Measurements from ENCODE around the gene CLSTN1. TPM values are rescaled to one million over a fixed set of nuclear protein-coding genes. Genes with fewer than 3 reads are reported as not detected.

CLSTN1 gene
- total and polyA plus RNA-seq, 10 of the 15 experiments (the other 5 are each of a cell fraction or from before 2014, with no cell fraction given): 2.7 to 64.4 (median 23.2) TPM

DNA sequence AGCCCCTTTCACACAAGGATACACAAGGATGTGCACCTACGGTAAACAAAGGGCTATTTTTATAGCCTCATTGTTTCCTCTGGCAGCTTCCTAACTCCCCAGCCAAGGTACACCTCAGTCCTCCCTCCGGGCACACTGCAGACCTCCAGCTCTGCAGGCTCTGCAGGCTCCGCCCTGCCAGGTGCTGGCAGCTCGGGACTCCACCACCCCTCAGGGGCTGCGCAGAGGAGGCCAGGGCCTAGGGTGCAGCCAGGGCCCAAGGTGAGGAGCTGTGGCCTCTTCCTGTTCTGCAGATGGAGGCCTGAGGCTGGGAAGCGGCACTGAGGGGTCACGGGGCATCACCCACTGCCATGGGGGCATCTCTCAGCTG lies 19.8 kb upstream of the CLSTN1 start:
- H3K79me2 ChIP-seq (ENCODE audit: control insufficient read depth, insufficient read depth, low read length): no peaks in the 10 kb centered on the region
- ChIA-PET CTCF (interaction anchor here (1.6 kb wide), 1 partner anchor 59 kb away, joined by 4 read pairs; no protein-coding TSS in a partner anchor), POLR2A (no interaction called here), SMC1A (ENCODE audit: uncharacterized antibody, unreplicated experiment) (no interaction called here), RAD21 (ENCODE audit: unreplicated experiment) (no interaction called here)
- no peaks in the 10 kb centered on the region for H3K4me1 ChIP-seq (ENCODE audit: control insufficient read depth, insufficient read depth, low read length)
- H3K4me2 ChIP-seq (ENCODE audit: control insufficient read depth, insufficient read depth): no peak overlapping the region
- no peaks in the 10 kb centered on the region; a peak in 1 of 4 replicates for H3K27me3 ChIP-seq (replicated peaks in 1 of 2; ENCODE audit: control insufficient read depth in 2 of 2, insufficient read depth in 2 of 2, low read length in 1 of 2)
- DNase-seq (ENCODE audit: low read depth, low spot score): no peak
- no peak overlapping the region for H3K4me3 ChIP-seq
- intact Hi-C loops (cut with micrococcal nuclease; ENCODE audit: unreplicated experiment) (no loop called here), in situ Hi-C loops (cut with MboI) (no loop called here)
- H2AFZ ChIP-seq (ENCODE audit: control insufficient read depth, low read depth, low read length): no peak overlapping the region
- WGBS (ENCODE audit: insufficient coverage, insufficient replicate concordance, low lambda C conversion rate, missing lambda C conversion rate): 39% methylated on average over 7 of the region's 7 CpGs
- BruUV-seq (replicated peaks): no TSS peak
- no peak for ATAC-seq
- TF ChIP-seq YY1 (IDR thresholded peaks at IDR 0.05; ENCODE audit: low read depth, low read length) (no peak), NR2C2 (IDR thresholded peaks at IDR 0.05; ENCODE audit: borderline replicate concordance, control insufficient read depth, insufficient read length, low read depth) (no peak), BCLAF1 (IDR thresholded peaks at IDR 0.05) (no peak), CBFB (IDR thresholded peaks at IDR 0.05; ENCODE audit: low read depth) (no peak)
- no peaks in the 10 kb centered on the region for H4K20me1 ChIP-seq (ENCODE audit: control insufficient read depth, insufficient read depth)
- no peak overlapping the region for H3K9ac ChIP-seq (ENCODE audit: control insufficient read depth, insufficient read depth, low read length)
- no peak overlapping the region for H3K27ac ChIP-seq (ENCODE audit: control insufficient read depth, insufficient read depth)
- no peaks in the 10 kb centered on the region; the same call in 2 of the 3 replicates for H3K9me3 ChIP-seq (replicated peaks; ENCODE audit: control insufficient read depth, insufficient read depth, low read length)
- no peak for FAIRE-seq
- no peaks in the 10 kb centered on the region for H3K36me3 ChIP-seq (ENCODE audit: control insufficient read depth in 2 of 2, insufficient read depth in 2 of 2, low read length in 1 of 2)
